C4-2B (cell line): ENCODE measurements around the gene POLR1A.

Experiments used
- CTCF ChIP-seq: fragments of 450-650 bp; conservative IDR thresholded peaks from 2 replicates; pipeline ENCODE4 v1.5.1; 2017; ENCODE audit warnings: mild to moderate bottlenecking
- ZFX ChIP-seq: fragments of 450-650 bp; IDR thresholded peaks from 2 replicates; pipeline ENCODE4 v1.6.1; 2017

- TF ChIP-seq CTCF (no peak), ZFX (no peak)
These were observed 104.4 kb downstream of the POLR1A start for GRCh38 chr2:86001326-86001725.
